BE2C (cell line): ENCODE measurements around the gene GPC5.

Experiments used
- DNase-seq: peaks from one replicate; pipeline ENCODE4 v3.0.0-alpha.2; 2020
- H3K27me3 ChIP-seq: fragments of 250-450 bp; sonication (Bioruptor Pico); 2 replicates; pipeline ENCODE4 v1.5.1; 2020; ENCODE audit warnings: mild to moderate bottlenecking
- H3K36me3 ChIP-seq: fragments of 250-450 bp; sonication (Bioruptor Pico); 2 replicates; pipeline ENCODE4 v1.5.1; 2020; ENCODE audit warnings: mild to moderate bottlenecking
- H3K4me1 ChIP-seq: fragments of 250-450 bp; sonication (Bioruptor Pico); 2 replicates; pipeline ENCODE4 v1.5.1; 2020
- H3K4me3 ChIP-seq: 2 replicates; pipeline ENCODE4 v1.5.1; 2011; ENCODE audit warnings: low read depth, low read length
- H3K9me3 ChIP-seq: fragments of 250-450 bp; sonication (Bioruptor Pico); 2 replicates; pipeline ENCODE4 v1.5.1; 2020
- CTCF ChIP-seq: IDR thresholded peaks from 2 replicates; pipeline ENCODE4 v1.5.1; 2012; ENCODE audit warnings: mild to moderate bottlenecking, low read depth, low read length

GPC5 gene

GRCh38 chr13:91716436-91717065 lies 318.1 kb downstream of the GPC5 start:
- DNase-seq, result no peak
- Histone ChIP-seq H3K9me3 (no peaks in the 10 kb centered on the region), H3K4me3 (no peak overlapping the region), H3K4me1 (peaks cover 9% of the 10 kb centered on the region), H3K27me3 (no peaks in the 10 kb centered on the region), H3K36me3 (no peaks in the 10 kb centered on the region)
- no peak for TF ChIP-seq CTCF

- no peaks in the 10 kb centered on the region for H3K36me3 ChIP-seq
- peaks cover 9% of the 10 kb centered on the region for H3K4me1 ChIP-seq
- DNase-seq, result peak; percentile 70
- H3K4me3 ChIP-seq, result no peak overlapping the region
- H3K27me3 ChIP-seq, result no peaks in the 10 kb centered on the region
- no peak for TF ChIP-seq CTCF
- H3K9me3 ChIP-seq, result no peaks in the 10 kb centered on the region
Observed at GRCh38 chr13:91719033-91719432, 320.6 kb downstream of the GPC5 start.

DNA sequence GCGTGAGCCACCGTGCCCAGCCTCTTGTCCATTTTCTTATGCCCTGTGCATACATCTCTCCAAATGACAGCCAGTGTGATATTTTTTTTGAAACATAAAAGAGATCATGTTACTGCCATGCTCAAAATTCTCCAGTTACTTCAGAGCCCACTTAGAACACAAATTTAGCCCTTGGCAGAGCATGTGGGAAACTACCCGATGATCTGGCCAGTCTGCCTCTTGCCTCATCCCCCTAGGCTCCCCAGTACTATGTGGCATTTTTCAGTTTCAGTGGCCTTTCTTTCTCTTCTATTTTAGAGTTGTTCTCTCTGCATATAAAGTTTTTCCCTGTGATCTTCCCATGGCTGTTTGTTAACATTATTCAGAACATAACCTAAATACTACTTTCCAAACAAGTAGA lies 323.0 kb downstream of the GPC5 start:
- Histone ChIP-seq H3K4me3 (no peak overlapping the region), H3K4me1 (peaks cover 9% of the 10 kb centered on the region), H3K9me3 (no peaks in the 10 kb centered on the region), H3K36me3 (no peaks in the 10 kb centered on the region), H3K27me3 (no peaks in the 10 kb centered on the region)
- DNase-seq, result no peak
- no peak for TF ChIP-seq CTCF

DNA sequence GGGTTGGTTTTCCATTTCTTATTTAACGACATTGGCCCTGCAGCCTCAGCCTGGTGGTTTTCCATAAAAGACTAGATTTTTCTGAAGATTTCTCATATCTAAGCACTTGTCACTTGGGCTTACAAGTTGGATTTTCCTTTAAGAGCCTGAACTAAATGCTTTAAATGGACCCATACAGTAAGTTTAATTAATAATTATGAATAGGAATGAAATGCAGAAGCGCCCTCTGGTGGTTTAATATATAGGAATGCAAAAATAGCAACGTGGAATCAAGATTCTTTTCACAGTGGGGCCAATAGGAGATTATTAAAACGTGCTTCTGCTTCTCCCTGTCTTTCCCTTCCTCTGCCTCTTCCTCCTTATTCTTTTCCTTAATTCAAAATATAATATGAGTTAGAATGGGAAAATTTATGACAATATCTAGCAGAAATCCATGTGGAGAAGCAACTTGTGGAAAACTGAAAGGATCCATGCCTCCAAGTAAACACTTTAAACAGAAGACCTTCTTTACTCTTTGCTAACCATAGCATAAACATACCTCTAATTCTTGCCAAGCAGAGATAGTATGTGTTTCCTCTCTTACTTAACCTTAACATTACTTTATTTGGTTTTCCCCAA lies 324.0 kb downstream of the GPC5 start:
- peak; percentile 9 for DNase-seq
- peak; percentile 65 for TF ChIP-seq CTCF
- no peaks in the 10 kb centered on the region for H3K9me3 ChIP-seq

GRCh38 chr13:91724591-91724990 lies 326.2 kb downstream of the GPC5 start:
- Histone ChIP-seq H3K27me3 (no peaks in the 10 kb centered on the region), H3K36me3 (no peaks in the 10 kb centered on the region), H3K4me1 (no peaks in the 10 kb centered on the region; the same call in none of the 2 replicates), H3K4me3 (no peak overlapping the region), H3K9me3 (no peaks in the 10 kb centered on the region)
- no peak for TF ChIP-seq CTCF
- no peak for DNase-seq

More for the DNA sequence above, 324.0 kb downstream of the GPC5 start:
- Histone ChIP-seq H3K4me3 (no peak overlapping the region), H3K4me1 (peaks cover 9% of the 10 kb centered on the region), H3K27me3 (no peaks in the 10 kb centered on the region), H3K36me3 (no peaks in the 10 kb centered on the region)

DNA sequence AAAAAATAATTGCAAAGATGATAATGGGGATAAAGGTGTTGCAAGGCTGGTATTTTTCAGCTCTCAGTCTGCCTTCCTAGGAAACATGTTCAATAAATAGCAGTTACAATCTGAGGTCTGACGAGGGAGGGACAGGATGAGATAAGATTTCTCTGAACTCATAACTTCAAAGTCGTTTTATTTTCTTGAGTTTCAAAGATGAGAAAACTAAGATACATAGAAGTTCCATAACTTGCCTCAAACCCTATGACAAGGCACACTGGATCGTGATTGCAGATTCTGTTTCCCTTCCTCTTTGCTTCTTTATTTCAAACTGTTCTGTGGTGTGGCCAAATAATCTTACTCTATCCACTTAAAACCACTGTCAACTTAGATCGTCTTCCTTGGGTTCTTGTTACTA lies 327.2 kb downstream of the GPC5 start:
- DNase-seq, result no peak
- TF ChIP-seq CTCF, result no peak
- H3K4me1 ChIP-seq, result no peaks in the 10 kb centered on the region
- no peaks in the 10 kb centered on the region for H3K9me3 ChIP-seq
- H3K27me3 ChIP-seq, result no peaks in the 10 kb centered on the region
- H3K36me3 ChIP-seq, result no peaks in the 10 kb centered on the region
- H3K4me3 ChIP-seq, result no peak overlapping the region
